Stimulated activated CD4-positive, alpha-beta T cell treated with anti-CD3 and anti-CD28 coated beads, Interleukin-2, amount 100 ng/mL, for 4 hours (primary cell): ENCODE data around the gene DPYSL4.

ENCODE experiments used
- DNase-seq: peaks from one replicate; pipeline ENCODE4 v3.0.0-alpha.2; 2020; ENCODE audit warnings: low read depth

The DPYSL4 gene

DNA sequence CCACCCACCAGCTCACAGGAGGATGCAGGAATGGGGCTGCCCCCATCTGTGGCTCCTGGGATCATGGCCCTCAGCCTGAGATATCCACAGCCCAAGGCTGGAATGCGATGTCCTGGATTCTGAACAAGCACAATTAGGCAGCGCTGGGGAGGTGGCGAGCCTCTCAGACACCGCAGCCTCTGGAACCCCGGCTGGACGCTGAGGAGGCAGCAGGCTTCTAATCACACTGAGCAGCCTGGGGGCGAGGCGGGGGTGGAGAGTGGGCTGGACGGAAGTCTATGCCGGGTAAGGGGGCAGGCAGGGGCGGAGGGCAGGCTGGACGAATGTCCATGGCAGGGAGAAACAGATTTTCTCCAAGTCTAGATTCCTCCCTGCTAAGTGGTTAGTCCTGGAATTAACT, 56.4 kb downstream of the DPYSL4 start:
- no peak for DNase-seq

DNA sequence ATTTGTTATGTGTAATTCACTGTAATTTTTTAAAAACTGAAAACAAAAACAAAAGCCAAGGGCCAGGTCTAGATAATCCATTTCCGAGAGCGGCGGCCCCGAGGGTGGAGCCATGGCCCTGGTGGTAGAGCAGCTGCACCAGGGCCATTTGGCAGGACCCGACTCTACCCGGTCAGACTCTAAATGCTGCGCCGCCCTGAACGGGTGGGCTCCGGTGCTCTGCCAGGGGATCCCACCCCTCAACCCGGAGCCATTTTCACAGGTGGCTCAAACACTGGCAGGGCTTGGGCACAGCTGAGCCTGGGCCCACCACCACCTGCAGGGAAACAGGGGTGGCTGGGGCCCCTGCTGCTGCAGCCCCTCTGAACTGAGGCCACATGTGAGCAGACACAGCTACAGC, 56.9 kb downstream of the DPYSL4 start:
- no peak for DNase-seq

DNA sequence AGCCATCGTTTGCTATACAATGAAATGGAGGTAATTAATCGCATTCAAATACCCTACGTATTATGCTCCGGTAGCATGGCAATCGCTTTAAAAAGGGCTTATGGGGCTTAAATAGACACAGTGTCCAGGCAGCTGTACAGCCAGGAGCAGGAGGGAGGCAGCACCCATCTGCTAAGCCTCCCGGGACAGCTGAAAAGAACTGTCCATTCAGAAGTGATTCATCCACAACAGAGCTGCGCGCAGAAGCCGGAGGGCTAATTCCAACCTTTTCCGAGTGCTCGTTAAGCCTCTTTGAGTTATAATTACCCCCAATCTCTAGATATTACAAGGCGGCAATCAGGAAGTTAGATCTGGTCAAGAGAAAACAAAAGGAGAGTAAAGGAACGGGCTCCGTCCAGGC, 58.3 kb downstream of the DPYSL4 start:
- no peak for DNase-seq

DNA sequence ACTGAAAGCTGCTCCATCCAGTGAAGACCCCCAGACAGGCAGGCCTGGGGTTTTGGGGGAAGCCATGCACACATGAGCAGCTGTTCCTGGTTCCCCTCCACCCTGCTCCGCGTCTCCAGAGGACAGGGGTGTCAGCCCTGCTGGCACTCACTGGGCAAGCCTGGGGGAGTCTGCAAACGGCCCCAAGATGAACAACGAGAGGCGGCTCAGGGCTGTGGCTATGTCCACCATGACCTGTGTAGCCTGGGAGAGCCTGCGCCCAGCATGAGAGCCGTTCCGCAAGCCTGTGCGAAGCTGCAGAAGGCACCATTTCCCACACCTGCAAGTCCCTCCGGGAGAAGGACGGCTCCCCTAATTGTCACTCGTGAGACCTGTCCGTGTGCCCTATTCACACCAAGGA, 59.5 kb downstream of the DPYSL4 start:
- DNase-seq: no peak

DNA sequence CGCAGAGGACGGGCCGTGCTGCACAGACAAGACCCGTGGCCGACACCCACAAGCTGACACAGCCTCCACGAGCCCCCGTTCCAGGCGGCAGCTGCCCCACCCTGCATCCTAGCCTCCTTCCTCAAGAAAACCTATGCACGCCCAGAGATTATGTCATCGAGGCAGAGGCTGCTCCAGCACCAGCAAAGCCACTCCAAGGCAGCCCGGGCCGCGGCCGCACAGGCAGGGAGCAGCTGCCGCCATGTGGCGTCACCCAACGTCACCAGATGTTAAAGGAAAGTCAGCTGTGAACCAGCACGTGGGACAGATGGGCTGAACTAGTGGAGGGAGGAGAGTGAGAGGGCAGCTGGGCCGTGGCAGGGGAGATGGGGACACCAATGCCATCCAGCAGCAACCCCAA, 61.2 kb downstream of the DPYSL4 start:
- DNase-seq: no peak

DNA sequence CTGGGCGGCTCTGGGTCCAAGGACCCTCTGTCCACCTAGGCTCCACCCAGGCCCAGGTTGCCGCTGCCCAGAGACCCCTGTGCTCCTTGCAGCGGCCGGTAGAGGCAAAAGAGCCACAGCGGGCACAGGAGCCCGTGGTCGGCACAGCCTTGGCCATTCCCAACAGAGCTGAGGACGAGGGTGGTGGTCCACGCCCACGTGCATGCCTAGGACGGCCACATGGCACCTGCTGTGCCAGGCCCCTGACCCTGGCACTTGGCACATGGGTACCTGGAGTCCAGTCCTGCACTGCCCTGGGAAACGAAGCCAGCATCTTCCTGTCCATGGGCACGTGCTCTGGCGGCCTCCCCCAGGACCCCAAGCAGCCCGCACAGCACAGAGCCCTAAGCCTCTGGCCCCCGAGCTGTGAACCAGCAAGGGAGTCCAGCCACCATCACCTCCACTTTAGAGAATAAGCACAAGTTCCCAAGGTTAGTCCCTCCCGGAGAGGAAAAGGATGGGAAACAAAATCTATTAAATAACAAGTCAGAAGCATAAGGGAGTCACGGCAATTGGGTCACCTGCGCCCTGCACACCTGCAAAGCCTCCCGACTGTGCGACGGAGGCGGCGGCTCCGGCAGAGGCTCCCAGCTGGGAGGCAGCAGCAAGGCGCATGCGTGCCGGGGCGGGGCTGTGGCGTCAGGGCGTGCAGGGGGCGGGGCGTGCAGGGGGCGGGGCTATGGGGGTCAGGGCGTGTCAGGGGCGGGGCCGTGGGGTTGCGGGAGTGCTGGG, 61.9 kb downstream of the DPYSL4 start:
- peak; percentile 52 for DNase-seq

DNA sequence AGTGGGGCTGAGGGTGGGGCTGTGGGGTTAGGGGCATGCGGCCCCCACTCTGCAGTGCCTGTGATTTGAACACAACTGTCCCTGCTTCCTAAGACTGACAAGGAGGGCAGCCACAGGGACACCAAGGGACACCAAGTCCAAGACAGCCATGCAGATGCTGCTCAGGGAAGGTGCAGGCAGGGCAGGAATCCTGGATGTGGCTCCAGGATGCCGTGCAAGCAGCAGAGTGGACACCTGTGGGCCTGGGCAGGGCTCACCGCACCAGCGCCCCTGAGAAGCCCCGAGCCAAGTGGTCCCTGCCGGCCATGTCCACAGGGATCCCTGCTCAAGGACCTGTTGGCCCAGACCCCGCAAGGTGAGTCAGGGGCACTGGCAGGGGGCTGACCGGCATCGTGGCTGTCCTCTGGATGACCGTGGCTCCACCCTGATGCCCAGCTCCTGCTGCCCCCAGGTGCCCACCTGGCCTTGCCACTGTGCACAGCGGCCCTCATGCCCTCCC, 62.5 kb downstream of the DPYSL4 start:
- no peak for DNase-seq

DNA sequence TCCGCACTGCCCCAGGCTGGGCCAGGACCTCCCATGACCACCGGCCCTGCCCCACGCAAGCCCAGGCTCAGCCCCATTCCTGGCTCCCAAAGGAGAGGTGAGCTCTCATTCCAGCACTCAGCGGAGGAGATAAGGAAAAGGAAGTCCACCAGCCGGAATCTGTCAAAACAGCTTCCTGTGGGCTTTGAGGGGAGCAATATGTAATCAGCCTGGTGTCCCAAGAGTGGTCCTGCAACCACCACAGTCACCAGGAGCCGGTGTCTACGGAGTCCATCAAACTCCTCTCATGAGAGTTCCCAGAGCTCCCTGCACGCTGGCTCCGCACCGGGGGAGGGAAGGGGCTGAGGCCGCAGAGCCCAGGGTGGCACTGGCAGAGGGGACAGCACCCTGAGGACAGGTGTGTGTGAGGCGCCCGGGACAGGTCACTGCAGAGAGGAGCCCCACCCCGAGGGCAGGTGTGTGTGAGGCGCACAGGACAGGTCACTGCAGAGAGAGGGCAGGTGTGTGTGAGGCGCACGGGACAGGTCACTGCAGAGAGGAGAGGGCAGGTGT, 63.2 kb downstream of the DPYSL4 start:
- DNase-seq: no peak

DNA sequence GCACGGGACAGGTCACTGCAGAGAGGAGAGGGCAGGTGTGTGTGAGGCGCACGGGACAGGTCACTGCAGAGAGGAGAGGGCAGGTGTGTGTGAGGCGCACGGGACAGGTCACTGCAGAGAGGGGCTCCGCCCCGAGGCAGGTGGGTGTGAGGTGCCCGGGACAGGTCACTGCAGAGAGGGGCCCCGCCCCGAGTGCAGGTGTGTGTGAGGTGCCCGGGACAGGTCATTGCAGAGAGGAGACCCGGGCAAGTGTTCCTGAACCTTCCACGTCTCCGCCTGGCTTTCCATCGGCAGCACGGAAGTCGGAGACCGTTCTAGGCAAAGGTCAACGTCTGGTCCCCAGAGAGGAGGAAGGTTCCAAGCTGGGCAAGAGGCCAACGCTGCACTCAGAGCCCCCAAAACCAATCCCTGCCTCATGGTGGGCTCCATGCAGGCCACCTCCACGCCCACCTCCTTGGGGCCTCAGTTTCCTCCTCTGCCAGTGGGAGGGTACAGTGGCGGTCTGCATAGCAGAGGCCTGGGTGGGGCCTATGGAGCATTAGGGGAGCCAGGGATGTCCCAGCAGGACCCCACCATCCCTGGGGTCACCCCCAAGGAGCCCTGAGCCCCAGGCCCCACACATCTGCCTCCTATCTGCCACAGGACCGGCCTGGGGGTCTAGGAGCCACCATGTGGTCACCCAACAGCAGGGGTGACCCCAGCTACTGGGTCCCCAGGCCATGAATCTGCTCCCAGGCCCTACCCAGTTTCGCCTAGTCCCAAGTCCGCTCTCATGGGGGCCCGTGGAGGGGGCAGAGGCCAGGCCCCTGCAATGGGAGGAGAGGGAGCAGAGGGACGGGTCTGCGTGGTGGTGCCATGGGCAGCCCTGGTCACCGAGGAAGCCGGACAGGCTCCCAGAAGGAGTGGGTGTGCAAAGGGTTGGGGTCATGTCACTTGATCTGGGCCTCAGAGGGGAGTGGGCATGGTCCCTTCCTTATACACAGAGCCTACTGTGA, 64.0 kb downstream of the DPYSL4 start:
- DNase-seq: no peak

DNA sequence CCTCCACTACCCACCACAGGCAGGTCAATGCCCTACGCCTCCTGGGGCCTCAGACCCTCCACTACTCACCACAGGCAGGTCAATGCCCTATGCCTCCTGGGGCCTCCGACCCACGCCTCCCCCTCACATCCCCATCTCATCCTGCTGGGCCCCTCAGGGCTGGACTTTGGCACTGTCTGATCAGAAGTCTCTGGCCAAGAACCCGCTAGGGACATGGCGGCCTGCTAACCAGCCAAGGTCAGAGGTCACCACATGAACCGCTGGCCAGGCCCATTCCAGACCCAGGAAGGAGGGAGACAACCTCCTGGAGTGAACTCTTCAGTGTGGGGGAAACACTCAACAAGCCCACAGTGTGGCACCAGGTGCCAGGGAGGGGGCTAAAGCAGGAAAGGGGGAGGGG, 65.2 kb downstream of the DPYSL4 start:
- no peak for DNase-seq

DNA sequence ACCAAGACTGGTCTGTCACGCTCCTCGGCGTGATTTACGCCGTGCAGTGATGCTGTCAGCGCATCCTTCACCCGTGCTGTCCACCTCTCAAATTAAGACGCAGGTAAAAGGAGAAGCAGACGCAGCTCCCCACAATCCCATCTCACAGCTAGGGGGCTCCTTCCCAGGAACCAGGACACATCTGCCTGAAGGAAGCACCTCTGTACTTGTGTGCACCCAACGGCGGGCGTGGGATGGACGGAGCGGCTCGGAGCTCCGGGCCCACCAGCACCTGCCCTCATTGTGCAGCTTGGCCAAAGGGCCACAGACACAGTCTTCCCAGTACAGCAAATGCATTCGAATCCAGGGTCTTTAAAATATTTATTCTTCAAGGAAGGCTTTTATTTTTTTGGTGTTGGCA, 65.7 kb downstream of the DPYSL4 start:
- DNase-seq: no peak

DNA sequence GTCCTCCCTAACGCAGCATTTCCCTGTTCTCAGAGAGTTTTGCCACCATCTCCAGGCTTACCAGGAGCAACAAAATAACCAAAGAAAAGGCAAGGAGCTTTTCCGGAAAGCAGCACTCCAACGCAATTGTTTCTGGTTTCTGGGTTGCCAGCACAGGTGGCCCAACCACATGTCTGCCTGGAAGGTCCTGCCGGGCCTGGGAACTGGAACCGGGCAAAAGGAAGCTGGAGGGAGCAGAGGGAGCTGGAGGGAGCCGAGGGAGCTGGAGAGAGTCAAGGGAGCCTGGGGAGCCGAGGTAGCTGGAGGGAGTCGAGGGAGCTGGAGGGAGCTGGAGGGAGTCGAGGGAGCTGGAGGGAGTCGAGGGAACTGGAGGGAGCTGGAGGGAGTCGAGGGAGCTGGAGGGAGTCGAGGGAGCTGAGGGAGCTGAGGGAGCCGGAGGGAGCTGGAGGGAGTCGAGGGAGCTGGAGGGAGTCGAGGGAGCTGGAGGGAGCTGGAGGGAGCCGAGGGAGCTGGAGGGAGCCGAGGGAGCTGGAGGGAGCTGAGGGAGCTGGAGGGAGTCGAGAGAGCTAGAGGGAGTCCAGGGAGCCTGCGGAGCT, 66.4 kb downstream of the DPYSL4 start:
- DNase-seq: no peak

DNA sequence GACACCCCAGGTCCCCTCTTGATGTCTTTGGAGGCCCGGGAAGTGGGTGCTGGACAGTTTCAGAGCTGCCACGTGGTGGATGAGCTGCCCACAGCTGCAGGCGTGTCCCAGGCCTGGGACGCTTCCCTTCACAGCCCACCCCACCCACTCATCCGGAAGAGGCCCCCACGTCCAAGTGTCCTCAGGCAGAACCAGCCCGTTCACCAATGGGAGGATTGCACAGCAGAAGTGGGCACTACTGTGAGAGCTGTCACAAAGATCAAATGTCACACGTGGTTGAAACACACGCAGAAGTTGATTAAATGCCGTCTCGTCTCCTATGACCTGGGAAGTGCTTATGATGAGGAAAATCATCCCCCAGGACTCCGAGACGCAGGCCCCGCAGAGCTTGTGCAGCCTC, 68.1 kb downstream of the DPYSL4 start:
- no peak for DNase-seq
